GM23338 (cell line): ENCODE measurements around the gene AGO1. TPM values are rescaled to one million over a fixed set of nuclear protein-coding genes. Genes with fewer than 3 reads are reported as not detected.

Experiments used
- ATAC-seq: fragments of 200-7000 bp; cut with Tn5 transposase; 3 replicates; pipeline ENCODE4 v1.9.1; 2020
- DNase-seq: peaks from one replicate; pipeline ENCODE4 v3.0.0-alpha.2; 2015; ENCODE audit warnings: low spot score
- H2AFZ ChIP-seq: fragments of 200-600 bp; sonication (generic); 2 replicates; pipeline ENCODE4 v1.8.0; 2016; ENCODE audit warnings: antibody characterized with exemption, mild to moderate bottlenecking, moderate library complexity
- H3F3A ChIP-seq: fragments of 200-600 bp; sonication (generic); replicated peaks from 2 replicates; pipeline ENCODE4 v1.8.0; 2017; ENCODE audit warnings: antibody characterized with exemption, mixed run types, low read depth
- H3K27ac ChIP-seq: fragments of 200-600 bp; sonication (generic); 2 replicates; pipeline ENCODE4 v1.6.1; 2016; ENCODE audit warnings: low read depth
- H3K27me3 ChIP-seq: fragments of 200-600 bp; sonication (generic); 2 replicates; pipeline ENCODE4 v1.8.0; 2016; ENCODE audit warnings: mild to moderate bottlenecking, mixed run types, moderate library complexity; ENCODE audit not compliant: insufficient read depth
- H3K36me3 ChIP-seq: fragments of 200-600 bp; sonication (generic); 2 replicates; pipeline ENCODE4 v1.8.0; 2016; ENCODE audit warnings: mild to moderate bottlenecking; ENCODE audit not compliant: insufficient read depth
- H3K4me1 ChIP-seq: fragments of 200-600 bp; sonication (generic); 2 replicates; pipeline ENCODE4 v1.8.0; 2016; ENCODE audit warnings: mild to moderate bottlenecking, moderate library complexity; ENCODE audit not compliant: insufficient read depth
- H3K4me2 ChIP-seq: fragments of 200-600 bp; sonication (generic); 2 replicates; pipeline ENCODE4 v1.7.1; 2017; ENCODE audit warnings: mixed run types
- H3K4me3 ChIP-seq: fragments of 200-600 bp; sonication (generic); 2 replicates; pipeline ENCODE4 v1.6.1; 2016; ENCODE audit warnings: mixed run types
- H3K79me2 ChIP-seq: fragments of 200-600 bp; sonication (generic); replicated peaks from 2 replicates; pipeline ENCODE4 v1.8.0; 2017; ENCODE audit warnings: mild to moderate bottlenecking; ENCODE audit not compliant: insufficient read depth
- H3K9me2 ChIP-seq: fragments of 200-600 bp; sonication (generic); 2 replicates; pipeline ENCODE4 v1.8.0; 2017; ENCODE audit not compliant: insufficient read depth
- H4K20me1 ChIP-seq: fragments of 200-600 bp; sonication (generic); replicated peaks from 2 replicates; pipeline ENCODE4 v1.8.0; 2017; ENCODE audit warnings: mild to moderate bottlenecking; ENCODE audit not compliant: insufficient read depth
- H3K27ac Mint-ChIP-seq: 2 replicates; pipeline ENCODE4 v1.8.0; 2020; ENCODE audit warnings: inconsistent platforms, mild to moderate bottlenecking, moderate library complexity, mixed read lengths
- H3K27me3 Mint-ChIP-seq: 3 replicates; pipeline ENCODE4 v1.8.0; 2022; ENCODE audit warnings: low read depth, mild to moderate bottlenecking, moderate library complexity, mixed read lengths, inconsistent platforms; ENCODE audit not compliant: insufficient read depth, poor library complexity
- H3K36me3 Mint-ChIP-seq: 3 replicates; pipeline ENCODE4 v1.8.0; 2021; ENCODE audit warnings: low read depth, mild to moderate bottlenecking, inconsistent platforms, moderate library complexity, mixed read lengths
- H3K4me1 Mint-ChIP-seq: 3 replicates; pipeline ENCODE4 v1.8.0; 2020; ENCODE audit warnings: mild to moderate bottlenecking, inconsistent platforms, mixed read lengths
- H3K4me3 Mint-ChIP-seq: 3 replicates; pipeline ENCODE4 v1.8.0; 2021; ENCODE audit warnings: moderate library complexity, mild to moderate bottlenecking, inconsistent platforms, mixed read lengths
- H3K9me3 Mint-ChIP-seq: 3 replicates; pipeline ENCODE4 v1.8.0; 2020; ENCODE audit warnings: moderate library complexity, mild to moderate bottlenecking, inconsistent platforms, mixed read lengths
- CREB1 ChIP-seq: fragments of 250-450 bp; sonication (Bioruptor Pico); IDR thresholded peaks from 2 replicates; pipeline ENCODE4 v1.5.0; 2020; ENCODE audit warnings: low read depth, mild to moderate bottlenecking, moderate library complexity
- CTCF ChIP-seq, 2 experiments: fragments of 200-600 bp in 1 of 2; sonication (generic) in 1 of 2; conservative IDR thresholded peaks; 2 replicates each; pipeline versions ENCODE4 v1.5.1 to v1.6.1; 2016 to 2017; ENCODE audit warnings: antibody characterized with exemption in 2 of 2, low read depth in 2 of 2, mild to moderate bottlenecking in 2 of 2, moderate library complexity in 1 of 2
- ETS1 ChIP-seq: IDR thresholded peaks from 2 replicates; pipeline ENCODE4 v1.6.1; 2016; ENCODE audit warnings: antibody characterized with exemption
- EZH2 ChIP-seq: fragments of 200-600 bp; sonication (generic); IDR thresholded peaks from one replicate; pipeline ENCODE4 v1.8.0; 2017; ENCODE audit warnings: antibody characterized with exemption, mild to moderate bottlenecking, low read depth; ENCODE audit not compliant: unreplicated experiment
- EZH2phosphoT487 ChIP-seq: fragments of 200-600 bp; sonication (generic); IDR thresholded peaks from one replicate; pipeline ENCODE4 v1.8.1; 2018; ENCODE audit warnings: antibody characterized with exemption; ENCODE audit not compliant: unreplicated experiment
- JUNB ChIP-seq: IDR thresholded peaks from one replicate; pipeline ENCODE4 v1.6.1; 2016; ENCODE audit warnings: antibody characterized with exemption; ENCODE audit not compliant: unreplicated experiment
- NANOG ChIP-seq: IDR thresholded peaks from 2 replicates; pipeline ENCODE4 v1.6.1; 2016; ENCODE audit warnings: antibody characterized with exemption, borderline replicate concordance
- POLR2AphosphoS5 ChIP-seq: IDR thresholded peaks from 2 replicates; pipeline ENCODE4 v1.6.1; 2016; ENCODE audit warnings: antibody characterized with exemption, low read depth
- REST ChIP-seq: IDR thresholded peaks from one replicate; pipeline ENCODE4 v1.6.1; 2018; ENCODE audit warnings: antibody characterized with exemption; ENCODE audit not compliant: unreplicated experiment
- STAT1 ChIP-seq: IDR thresholded peaks from one replicate; pipeline ENCODE4 v1.6.1; 2016; ENCODE audit warnings: antibody characterized with exemption; ENCODE audit not compliant: unreplicated experiment
- ZNF331 ChIP-seq: fragments of 250-450 bp; sonication (Bioruptor Pico); IDR thresholded peaks from 2 replicates; pipeline ENCODE4 v1.5.0; 2020; ENCODE audit warnings: low read depth, mild to moderate bottlenecking, moderate library complexity
- ZNF462 ChIP-seq: fragments of 250-450 bp; sonication (Bioruptor Pico); IDR thresholded peaks from 2 replicates; pipeline ENCODE4 v1.5.0; 2020; ENCODE audit warnings: mild to moderate bottlenecking, moderate library complexity
- long read RNA-seq: library from polyadenylated mRNA; unstranded; transcript quantifications from one replicate; pipeline ENCODE4 v2.0.0, GENCODE V29; 2020; ENCODE audit not compliant: unreplicated experiment
- polyA plus RNA-seq: library from polyadenylated mRNA; unstranded; fragments of >200 nt; fragmentation: Nextera tagmentation; extraction: Ambion mirVana; gene quantifications from 2 replicates; pipeline ENCODE4 v1.2.1, GENCODE V29; 2016
- total RNA-seq: library from RNA; depleted of rRNA; stranded (reverse); fragments of >200 nt; shearing (Covaris generic); gene quantifications from 2 replicates; pipeline ENCODE4 v1.2.3, GENCODE V29; 2014; rRNA removed

AGO1 gene
- total RNA-seq (58.5 and 65.1 TPM in 2 replicates), polyA plus RNA-seq (8.6 and 10.6 TPM in 2 replicates)
- long read RNA-seq, partial matches to known transcripts: 1 of 4 reads
- long read RNA-seq, other reads (novel, unspliced or antisense): 3 of 4 reads

GRCh38 chr1:35882945-35883634 is at the start of gene AGO1:
Gene AGO1 (plus strand): TSS chr1:35883209. CDS start chr1:35883422, 213 bp downstream.
- ATAC-seq (peak; percentile 49), DNase-seq (peak; percentile 96)
- Histone ChIP-seq H3K36me3 (no peaks in the 10 kb centered on the region), H3K4me3 (peak within 1 kb of the TSS; percentile 98), H2AFZ (peak within 1 kb of the TSS; percentile 97), H3K4me2 (peak within 1 kb of the TSS; percentile 95), H3K27me3 (no peaks in the 10 kb centered on the region), H3F3A (peaks cover 16% of the 10 kb centered on the region; the same call in 1 of the 2 replicates), H3K79me2 (peaks cover 44% of the 10 kb centered on the region), H3K4me1 (peaks cover 37% of the 10 kb centered on the region), H3K9me2 (no peaks in the 10 kb centered on the region), H3K27ac (peak within 1 kb of the TSS; percentile 92), H4K20me1 (peaks cover 28% of the 10 kb centered on the region)
- peaks cover 18% of the 10 kb centered on the region for H3K27me3 Mint-ChIP-seq
- TF ChIP-seq EZH2phosphoT487 (no peak), CTCF (conservative IDR thresholded peaks at IDR 0.05; ENCODE audit: low read depth in 2 of 2) (peak; percentile 68 to 94), STAT1 (no peak), ETS1 (no peak), ZNF331 (no peak), JUNB (no peak), REST (peak; percentile 38), POLR2AphosphoS5 (peak; percentile 82), NANOG (no peak), EZH2 (no peak), ZNF462 (no peak), CREB1 (peak; percentile 66)
- no peaks in the 10 kb centered on the region; the same call in 2 of the 3 replicates for H3K36me3 Mint-ChIP-seq
- no peaks in the 10 kb centered on the region for H3K9me3 Mint-ChIP-seq
- H3K27ac Mint-ChIP-seq: peak within 1 kb of the TSS; percentile 90
- peak within 1 kb of the TSS; percentile 95 for H3K4me3 Mint-ChIP-seq
- peaks cover 51% of the 10 kb centered on the region for H3K4me1 Mint-ChIP-seq
